HEK293T (cell line): ENCODE results near the gene SCARB1.

Source experiments
- CTCF ChIA-PET: fragments of 350-600 bp; formaldehyde crosslinking; extraction: SDS; loops from one replicate; lab custom pipeline; 2021; ENCODE audit warnings: antibody characterized with exemption, inconsistent platforms; lab: Yijun Ruan, JAX
- POLR2A ChIA-PET: fragments of 350-600 bp; formaldehyde crosslinking; extraction: SDS; loops from one replicate; lab custom pipeline; 2020; ENCODE audit warnings: antibody characterized with exemption, inconsistent platforms; lab: Yijun Ruan, JAX
- DNase-seq: peaks from one replicate; pipeline ENCODE4 v3.0.0; 2012; ENCODE audit warnings: mixed read lengths; ENCODE audit errors: extremely low spot score
- ARNT ChIP-seq: fragments of 450-650 bp; IDR thresholded peaks from 2 replicates; pipeline ENCODE4 v1.6.1; 2017; ENCODE audit warnings: mild to moderate bottlenecking
- BHLHE40 ChIP-seq: fragments of 450-650 bp; IDR thresholded peaks from 2 replicates; pipeline ENCODE4 v1.6.1; 2016; ENCODE audit warnings: mild to moderate bottlenecking, moderate library complexity, borderline replicate concordance
- CTBP1 ChIP-seq: fragments of 450-650 bp; IDR thresholded peaks from 2 replicates; pipeline ENCODE4 v1.6.1; 2016; ENCODE audit warnings: borderline replicate concordance
- ELF4 ChIP-seq: fragments of 450-650 bp; IDR thresholded peaks from 2 replicates; pipeline ENCODE4 v1.6.1; 2017; ENCODE audit warnings: antibody characterized with exemption
- FOXA1 ChIP-seq: fragments of 450-650 bp; IDR thresholded peaks from 2 replicates; pipeline ENCODE4 v1.6.1; 2016; ENCODE audit warnings: mild to moderate bottlenecking
- FOXK2 ChIP-seq: fragments of 450-650 bp; IDR thresholded peaks from 2 replicates; pipeline ENCODE4 v1.6.1; 2016; ENCODE audit warnings: mild to moderate bottlenecking
- FOXM1 ChIP-seq: fragments of 450-650 bp; IDR thresholded peaks from 2 replicates; pipeline ENCODE4 v1.6.1; 2017; ENCODE audit warnings: mild to moderate bottlenecking, borderline replicate concordance
- HDGF ChIP-seq: fragments of 450-650 bp; IDR thresholded peaks from 2 replicates; pipeline ENCODE4 v1.6.1; 2017; ENCODE audit warnings: antibody characterized with exemption, borderline replicate concordance
- L3MBTL2 ChIP-seq: fragments of 450-650 bp; conservative IDR thresholded peaks from 2 replicates; pipeline ENCODE4 v1.6.1; 2016; ENCODE audit warnings: mild to moderate bottlenecking
- LEF1 ChIP-seq: fragments of 450-650 bp; IDR thresholded peaks from 2 replicates; pipeline ENCODE4 v1.6.1; 2017; ENCODE audit warnings: mild to moderate bottlenecking, borderline replicate concordance
- NFRKB ChIP-seq: fragments of 450-650 bp; IDR thresholded peaks from 2 replicates; pipeline ENCODE4 v1.6.1; 2016; ENCODE audit warnings: mild to moderate bottlenecking, moderate library complexity
- PKNOX1 ChIP-seq: fragments of 450-650 bp; IDR thresholded peaks from 2 replicates; pipeline ENCODE4 v1.6.1; 2016
- SP1 ChIP-seq: fragments of 450-650 bp; IDR thresholded peaks from 2 replicates; pipeline ENCODE4 v1.6.1; 2017
- SUZ12 ChIP-seq: fragments of 450-650 bp; IDR thresholded peaks from 2 replicates; pipeline ENCODE4 v1.6.1; 2016; ENCODE audit warnings: mild to moderate bottlenecking
- TARDBP ChIP-seq: fragments of 450-650 bp; IDR thresholded peaks from 2 replicates; pipeline ENCODE4 v1.6.1; 2016
- ZNF384 ChIP-seq: fragments of 450-650 bp; IDR thresholded peaks from 2 replicates; pipeline ENCODE4 v1.6.1; 2016

The SCARB1 gene

GRCh38 chr12:124745465-124745890, 118.2 kb downstream of the SCARB1 start:
- ChIA-PET POLR2A (no interaction called here), CTCF (no interaction called here)
- TF ChIP-seq BHLHE40: no peak
- TF ChIP-seq FOXM1: no peak
- TF ChIP-seq HDGF: no peak
- TF ChIP-seq SP1: no peak
- no peak for TF ChIP-seq FOXA1
- TF ChIP-seq L3MBTL2: no peak
- no peak for TF ChIP-seq ZNF384
- no peak for TF ChIP-seq SUZ12
- no peak for TF ChIP-seq TARDBP
- TF ChIP-seq ELF4: no peak
- TF ChIP-seq ARNT: no peak
- no peak for TF ChIP-seq LEF1
- no peak for TF ChIP-seq CTBP1
- no peak for TF ChIP-seq NFRKB
- DNase-seq: no peak

DNA sequence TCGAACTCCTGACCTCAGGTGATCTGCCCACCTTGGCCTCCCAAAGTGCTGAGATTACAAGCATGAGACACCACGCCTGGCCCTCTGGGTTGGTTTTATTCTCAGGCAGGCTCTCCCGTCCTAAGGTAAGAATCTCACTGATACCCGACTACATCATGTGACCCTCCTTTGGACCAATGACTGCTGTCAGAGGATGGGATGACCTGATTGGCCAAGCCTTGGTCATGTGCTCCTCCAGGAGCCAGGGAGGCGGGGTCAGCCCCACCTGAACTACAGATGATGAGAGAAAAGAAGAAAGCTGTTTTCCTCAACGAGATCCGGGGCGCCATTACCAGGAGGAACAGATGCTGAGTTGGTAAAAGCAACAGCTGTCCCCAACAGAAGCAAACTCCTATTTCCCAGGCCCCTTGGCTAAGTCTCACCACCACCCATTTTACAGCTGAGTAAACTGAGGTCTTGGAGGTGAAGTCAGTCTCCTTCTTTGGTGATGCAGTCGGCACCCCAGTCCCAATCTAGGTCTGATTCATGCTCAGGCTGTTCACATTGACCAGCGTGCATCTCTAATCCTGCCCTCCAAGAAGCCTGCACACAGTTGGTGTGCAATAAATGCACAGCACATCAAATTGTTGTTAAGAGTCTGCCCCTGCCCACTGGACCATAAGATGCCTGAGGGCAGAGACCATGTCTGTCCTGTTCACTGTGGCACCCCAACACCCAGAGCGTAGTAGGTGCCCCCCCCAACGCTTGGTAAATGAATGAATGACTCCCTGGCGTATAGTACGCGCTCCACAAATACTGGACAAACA, 118.8 kb downstream of the SCARB1 start:
- CTCF ChIA-PET: no interaction called here
- POLR2A ChIA-PET: no interaction called here
- DNase-seq: peak; percentile 85

DNA sequence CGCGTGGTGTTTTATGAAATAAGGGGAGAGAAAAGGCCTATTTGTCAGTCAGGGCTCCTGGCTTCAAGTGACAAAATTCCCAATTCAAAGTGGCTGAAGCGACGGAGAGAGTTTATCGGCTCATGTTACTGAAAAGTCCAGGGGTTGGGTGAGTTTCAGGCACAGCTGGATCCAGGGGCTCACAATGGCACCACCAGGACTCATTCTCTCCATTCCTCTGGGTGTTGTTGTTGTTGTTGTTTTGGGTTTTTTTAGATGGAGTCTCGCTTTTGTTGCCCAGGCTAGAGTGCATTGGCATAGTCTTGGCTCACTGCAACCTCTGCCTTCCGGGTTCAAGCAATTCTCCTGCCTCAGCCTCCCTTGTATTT, 119.4 kb downstream of the SCARB1 start:
- no peak for DNase-seq
- TF ChIP-seq ZNF384: no peak
- TF ChIP-seq NFRKB: no peak
- no peak for TF ChIP-seq FOXK2
- no peak for TF ChIP-seq L3MBTL2
- ChIA-PET CTCF (no interaction called here), POLR2A (no interaction called here)

More for the DNA sequence above, 118.8 kb downstream of the SCARB1 start:
- TF ChIP-seq TARDBP (no peak), PKNOX1 (0 out of 2 replicates have a peak, but pooled peaks have one; percentile 11)

GRCh38 chr12:124743479-124744272, 120.0 kb downstream of the SCARB1 start:
- POLR2A ChIA-PET: no interaction called here
- CTCF ChIA-PET: no interaction called here
- TF ChIP-seq NFRKB (no peak), ELF4 (no peak), FOXA1 (no peak), ZNF384 (no peak), HDGF (no peak), PKNOX1 (no peak), BHLHE40 (no peak), L3MBTL2 (no peak), SUZ12 (no peak)
- no peak for DNase-seq

DNA sequence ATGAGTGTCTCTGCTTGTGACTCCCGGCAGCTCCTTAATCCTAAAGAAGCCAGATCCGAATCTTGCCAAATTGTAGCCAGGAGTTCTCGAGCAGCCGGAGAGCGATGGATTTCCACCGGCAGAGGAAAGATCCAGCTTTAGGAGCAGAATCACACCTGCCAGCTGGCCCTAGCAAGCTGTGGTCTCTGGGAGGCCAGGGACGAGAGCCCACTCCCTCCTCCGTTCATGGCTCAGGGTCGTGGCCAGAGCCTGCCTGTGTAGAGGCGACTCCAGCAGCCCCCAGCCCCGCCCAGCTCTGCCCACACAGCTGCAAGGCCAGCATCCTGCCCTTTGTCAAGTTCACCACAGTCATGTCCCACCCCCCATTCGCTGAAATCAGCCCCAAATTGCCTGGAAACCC, 121.0 kb downstream of the SCARB1 start:
- CTCF ChIA-PET: no interaction called here

DNA sequence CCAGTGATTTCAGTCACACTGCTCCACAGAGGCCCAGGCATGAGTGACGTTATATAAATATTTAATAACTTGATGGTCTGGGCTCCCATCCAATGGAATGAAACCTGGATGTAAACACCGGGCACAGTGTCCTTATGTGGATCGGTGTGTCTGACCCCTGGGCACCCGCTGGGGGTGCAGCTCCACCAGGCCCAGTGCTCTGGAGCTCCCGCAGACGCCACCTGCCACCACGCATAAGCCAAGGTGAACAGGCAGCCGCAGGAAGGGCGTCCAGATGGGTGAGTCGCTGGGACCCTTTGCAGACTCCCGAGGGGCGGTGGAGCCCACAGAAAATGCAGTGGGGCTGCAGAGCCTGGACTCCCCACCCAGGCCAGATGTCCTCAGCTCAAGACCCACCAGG, 121.6 kb downstream of the SCARB1 start:
- CTCF ChIA-PET: no interaction called here
- TF ChIP-seq SUZ12 (no peak), PKNOX1 (no peak), SP1 (no peak), FOXM1 (no peak)
- DNase-seq: no peak
- POLR2A ChIA-PET: interaction anchor here (0.7 kb wide), 1 partner anchor 8 kb away, joined by 3 read pairs; no protein-coding TSS in a partner anchor

More for the DNA sequence above, 121.0 kb downstream of the SCARB1 start:
- POLR2A ChIA-PET: interaction anchor here (0.7 kb wide), 1 partner anchor 9 kb away, joined by 3 read pairs; no protein-coding TSS in a partner anchor
- TF ChIP-seq FOXM1: no peak
- TF ChIP-seq ARNT: no peak
- DNase-seq: no peak

DNA sequence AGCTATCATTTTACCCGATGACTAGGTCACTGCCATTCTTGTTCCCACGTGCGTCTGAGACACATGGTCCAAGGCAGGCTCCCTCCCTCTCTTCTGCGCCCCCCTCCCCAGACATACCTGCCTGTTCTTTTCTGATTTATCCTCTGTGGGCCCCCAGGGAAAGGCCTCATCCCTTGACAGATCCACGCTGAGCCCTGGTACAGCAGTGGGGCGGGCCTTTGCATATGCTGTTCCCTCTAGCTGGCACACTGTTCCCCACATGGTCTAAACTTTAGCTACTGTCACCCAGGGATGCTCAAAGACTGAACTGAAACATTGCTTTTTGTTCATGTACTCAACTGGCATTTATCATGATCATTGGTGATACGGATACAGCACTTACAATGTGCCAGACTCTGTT, 122.5 kb downstream of the SCARB1 start:
- DNase-seq: no peak
- ChIA-PET CTCF (no interaction called here), POLR2A (no interaction called here)
- no peak for TF ChIP-seq ARNT
- no peak for TF ChIP-seq NFRKB
- no peak for TF ChIP-seq LEF1
- TF ChIP-seq FOXM1: no peak
- no peak for TF ChIP-seq FOXK2
- TF ChIP-seq ELF4: no peak
- no peak for TF ChIP-seq FOXA1
- no peak for TF ChIP-seq L3MBTL2
- TF ChIP-seq SP1: no peak
- TF ChIP-seq BHLHE40: no peak
- no peak for TF ChIP-seq HDGF
- TF ChIP-seq SUZ12: no peak
- no peak for TF ChIP-seq ZNF384
- no peak for TF ChIP-seq CTBP1
- TF ChIP-seq PKNOX1: no peak
- no peak for TF ChIP-seq TARDBP
